ENCODE data around the gene PRMT2.
A peak's percentile ranks its signal among the peaks of the same experiment; 100 is the strongest.

- peak; percentile 71 to 91 for TF ChIP-seq CTCF (conservative IDR thresholded peaks at IDR 0.05 in 1 of 2, IDR thresholded peaks at IDR 0.05 in 1 of 2; ENCODE audit: low read depth in 1 of 2, low read length in 2 of 2)
- TF ChIP-seq EZH2 (IDR thresholded peaks at IDR 0.05; ENCODE audit: low read length, missing control alignments) = no peak
These were observed 25.7 kb downstream of the PRMT2 start for GRCh38 chr21:46661211-46661625.
